Endodermal cell (in vitro differentiated cells): ENCODE results near the gene DRGX. TPM values are rescaled to one million over a fixed set of nuclear protein-coding genes. Genes with fewer than 3 reads are reported as not detected.

Experiments
- DNase-seq: peaks from one replicate; pipeline ENCODE4 v3.0.0-alpha.2; 2017
- H3K27ac ChIP-seq: 2 replicates; pipeline ENCODE4 v1.5.1; 2013; ENCODE audit warnings: mild to moderate bottlenecking, low read depth, low read length, moderate library complexity
- H3K27me3 ChIP-seq: 2 replicates; pipeline ENCODE4 v1.6.1; 2013; ENCODE audit warnings: mild to moderate bottlenecking, low read length, moderate library complexity; ENCODE audit not compliant: insufficient read depth, control insufficient read depth, poor library complexity, severe bottlenecking
- H3K36me3 ChIP-seq: 2 replicates; pipeline ENCODE4 v1.7.0; 2013; ENCODE audit warnings: mild to moderate bottlenecking, low read length, moderate library complexity; ENCODE audit not compliant: control insufficient read depth, insufficient read depth
- H3K4me1 ChIP-seq: one replicate; pipeline ENCODE4 v1.7.0; 2013; ENCODE audit warnings: low read length; ENCODE audit not compliant: control insufficient read depth, insufficient read depth
- H3K4me3 ChIP-seq: 2 replicates; pipeline ENCODE4 v1.5.1; 2013; ENCODE audit warnings: mild to moderate bottlenecking, low read length, moderate library complexity
- H3K9ac ChIP-seq: 2 replicates; pipeline ENCODE4 v1.6.1; 2013; ENCODE audit warnings: mild to moderate bottlenecking, low read length, moderate library complexity; ENCODE audit not compliant: poor library complexity, severe bottlenecking; ENCODE audit errors: extremely low read depth
- H3K9me3 ChIP-seq: 2 replicates; pipeline ENCODE4 v1.6.1; 2013; ENCODE audit warnings: mild to moderate bottlenecking, low read length, moderate library complexity; ENCODE audit not compliant: control insufficient read depth
- H3K27ac Mint-ChIP-seq: 2 replicates; pipeline ENCODE4 v1.8.0; 2020; ENCODE audit warnings: mixed read lengths
- H3K27me3 Mint-ChIP-seq: 2 replicates; pipeline ENCODE4 v1.8.0; 2021; ENCODE audit warnings: mild to moderate bottlenecking, mixed read lengths; ENCODE audit not compliant: insufficient read depth
- H3K36me3 Mint-ChIP-seq: 2 replicates; pipeline ENCODE4 v1.8.0; 2020; ENCODE audit warnings: low read depth, mixed read lengths
- H3K4me1 Mint-ChIP-seq: 2 replicates; pipeline ENCODE4 v1.8.0; 2020; ENCODE audit warnings: mixed read lengths
- H3K4me3 Mint-ChIP-seq: 2 replicates; pipeline ENCODE4 v1.8.0; 2020; ENCODE audit warnings: mild to moderate bottlenecking, moderate library complexity, mixed read lengths
- H3K9me3 Mint-ChIP-seq: 2 replicates; pipeline ENCODE4 v1.8.0; 2020; ENCODE audit warnings: mild to moderate bottlenecking, mixed read lengths
- WGBS, 2 experiments: methylation state at CpG; one replicate each; pipeline versions ENCODE4 v1.1.5 to v1.1.7; 2013; ENCODE audit warnings: missing lambda C conversion rate in 2 of 2, mixed read lengths in 1 of 2; ENCODE audit not compliant: insufficient coverage in 1 of 2, insufficient read length in 1 of 2; 5-methylcytosine and 5-hydroxymethylcytosine counted together
- total RNA-seq, 2 donors: library from RNA; stranded (reverse); fragmentation: NEBNext Ultra II Directional in 1 of 2; extraction: Animal tissue kit (Norgen Biotek cat#: 25700) in 1 of 2; gene quantifications; 2 replicates in 1 of 2; 3 replicates in 1 of 2; pipeline ENCODE4 v1.2.1, GENCODE V29; 2021
- TF ChIP-seq, protein P1 (sequence below): fragments of 200-600 bp; sonication (generic); conservative IDR thresholded peaks from 2 replicates; pipeline ENCODE4 v1.5.0; 2021; ENCODE audit warnings: antibody characterized with exemption, mild to moderate bottlenecking

The DRGX gene
- total RNA-seq, 2 donors from 2014 or later = not detected

DNA sequence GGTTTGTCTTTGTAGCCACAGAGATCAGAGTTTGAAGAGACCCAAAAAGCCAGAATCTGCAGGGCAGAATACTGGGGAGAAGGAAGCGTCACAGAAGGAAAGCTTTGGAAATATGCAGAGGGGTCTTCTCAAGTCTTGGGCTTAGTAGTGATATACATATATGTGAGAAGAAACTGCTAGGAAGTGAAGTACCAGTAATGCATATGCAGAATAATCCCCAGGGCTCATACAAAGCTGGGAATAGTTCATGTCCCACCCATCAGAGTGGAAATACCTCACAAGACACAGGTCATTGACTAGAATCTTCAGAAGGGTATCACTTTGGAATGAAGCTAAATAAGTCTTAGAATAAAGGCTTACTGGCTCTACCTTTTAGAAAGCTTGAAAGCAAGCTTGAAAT is 57.3 kb downstream of the DRGX start:
- Histone ChIP-seq H3K27ac (no peak overlapping the region), H3K9me3 (no peaks in the 10 kb centered on the region), H3K4me1 (no peaks in the 10 kb centered on the region), H3K36me3 (no peaks in the 10 kb centered on the region), H3K9ac (no peak overlapping the region), H3K4me3 (no peak overlapping the region), H3K27me3 (no peaks in the 10 kb centered on the region)
- Mint-ChIP-seq H3K4me3 (no peak overlapping the region), H3K27ac (no peak overlapping the region), H3K36me3 (no peaks in the 10 kb centered on the region), H3K27me3 (peaks cover 5% of the 10 kb centered on the region), H3K9me3 (no peaks in the 10 kb centered on the region), H3K4me1 (no peaks in the 10 kb centered on the region)
- DNase-seq = no peak
- TF ChIP-seq, protein P1, sequence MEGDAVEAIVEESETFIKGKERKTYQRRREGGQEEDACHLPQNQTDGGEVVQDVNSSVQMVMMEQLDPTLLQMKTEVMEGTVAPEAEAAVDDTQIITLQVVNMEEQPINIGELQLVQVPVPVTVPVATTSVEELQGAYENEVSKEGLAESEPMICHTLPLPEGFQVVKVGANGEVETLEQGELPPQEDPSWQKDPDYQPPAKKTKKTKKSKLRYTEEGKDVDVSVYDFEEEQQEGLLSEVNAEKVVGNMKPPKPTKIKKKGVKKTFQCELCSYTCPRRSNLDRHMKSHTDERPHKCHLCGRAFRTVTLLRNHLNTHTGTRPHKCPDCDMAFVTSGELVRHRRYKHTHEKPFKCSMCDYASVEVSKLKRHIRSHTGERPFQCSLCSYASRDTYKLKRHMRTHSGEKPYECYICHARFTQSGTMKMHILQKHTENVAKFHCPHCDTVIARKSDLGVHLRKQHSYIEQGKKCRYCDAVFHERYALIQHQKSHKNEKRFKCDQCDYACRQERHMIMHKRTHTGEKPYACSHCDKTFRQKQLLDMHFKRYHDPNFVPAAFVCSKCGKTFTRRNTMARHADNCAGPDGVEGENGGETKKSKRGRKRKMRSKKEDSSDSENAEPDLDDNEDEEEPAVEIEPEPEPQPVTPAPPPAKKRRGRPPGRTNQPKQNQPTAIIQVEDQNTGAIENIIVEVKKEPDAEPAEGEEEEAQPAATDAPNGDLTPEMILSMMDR = no peak
- 50 to 83% methylated on average over 1 of the region's 1 CpG for WGBS, 2 experiments

DNA sequence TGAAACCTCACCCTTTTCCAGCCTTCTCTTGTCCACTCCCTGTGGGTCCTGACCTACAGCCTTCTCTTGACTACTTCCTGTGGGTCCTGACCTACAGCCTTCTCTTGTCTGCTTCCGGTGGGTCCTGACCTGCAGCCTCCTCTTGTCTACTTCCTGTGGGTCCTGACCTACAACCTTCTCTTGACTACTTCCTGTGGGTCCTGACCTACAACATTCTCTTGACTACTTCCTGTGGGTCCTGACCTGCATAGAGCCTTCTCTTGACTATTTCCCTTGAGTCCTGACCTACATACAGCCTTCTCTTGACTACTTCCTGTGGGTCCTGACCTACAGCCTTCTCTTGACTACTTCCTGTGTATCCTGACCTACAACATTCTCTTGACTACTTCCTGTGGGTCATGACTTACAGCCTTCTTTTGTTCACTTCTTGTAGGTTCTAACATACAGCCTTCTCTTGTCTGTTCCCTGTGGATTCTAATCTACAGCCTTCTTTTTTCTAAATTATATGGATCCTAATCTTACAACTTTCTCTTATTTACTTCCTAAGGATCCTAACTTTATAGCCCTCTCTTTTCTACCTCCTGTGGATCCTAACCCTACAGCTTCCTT is 60.4 kb downstream of the DRGX start:
- Histone ChIP-seq H3K27me3 (no peaks in the 10 kb centered on the region), H3K4me1 (no peaks in the 10 kb centered on the region), H3K9ac (no peak overlapping the region), H3K4me3 (no peak overlapping the region), H3K27ac (no peak overlapping the region), H3K36me3 (no peaks in the 10 kb centered on the region), H3K9me3 (no peaks in the 10 kb centered on the region)
- 94 to 100% methylated on average over 1 of the region's 1 CpG for WGBS, 2 experiments
- Mint-ChIP-seq H3K27me3 (peaks cover 6% of the 10 kb centered on the region), H3K4me3 (no peak overlapping the region), H3K9me3 (no peaks in the 10 kb centered on the region), H3K27ac (no peak overlapping the region), H3K36me3 (no peaks in the 10 kb centered on the region), H3K4me1 (no peaks in the 10 kb centered on the region)
- no peak for DNase-seq
- TF ChIP-seq, protein P1 = no peak

DNA sequence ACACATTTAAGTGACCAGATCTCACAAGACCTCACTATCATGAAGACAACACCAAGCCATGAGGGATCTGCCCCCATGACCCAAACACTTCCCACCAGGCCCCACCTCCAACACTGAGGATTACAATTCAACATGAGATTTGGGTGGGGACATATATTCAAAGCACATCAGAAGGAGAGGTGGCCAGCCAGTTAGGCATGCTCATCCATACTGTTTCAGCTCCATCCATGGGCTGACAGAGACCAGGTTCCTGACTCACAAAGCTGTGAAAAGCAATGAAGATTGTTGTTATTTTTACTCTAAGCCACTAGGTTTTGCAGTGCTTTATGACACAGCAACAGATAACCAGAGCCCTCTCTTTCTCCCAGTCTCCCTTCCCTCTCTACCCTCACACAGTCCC is 60.9 kb downstream of the DRGX start:
- H3K9me3 Mint-ChIP-seq = no peaks in the 10 kb centered on the region
- no peak overlapping the region for H3K27ac ChIP-seq
- H3K4me3 ChIP-seq = no peak overlapping the region
- H3K4me1 ChIP-seq = no peaks in the 10 kb centered on the region
- no peaks in the 10 kb centered on the region for H3K4me1 Mint-ChIP-seq
- no peak overlapping the region for H3K4me3 Mint-ChIP-seq
- TF ChIP-seq, protein P1 = no peak
- H3K36me3 Mint-ChIP-seq = no peaks in the 10 kb centered on the region
- DNase-seq = no peak
- H3K27me3 ChIP-seq = no peaks in the 10 kb centered on the region
- no peaks in the 10 kb centered on the region for H3K36me3 ChIP-seq
- H3K9ac ChIP-seq = no peak overlapping the region
- no peak overlapping the region for H3K27ac Mint-ChIP-seq
- peaks cover 6% of the 10 kb centered on the region for H3K27me3 Mint-ChIP-seq
- H3K9me3 ChIP-seq = no peaks in the 10 kb centered on the region
